CD4-positive, alpha-beta T cell treated with Interleukin-4 for 4 hours (primary cell): ENCODE data around the gene MZT2A.
"Not testable (repeated sequence)": the region's sequence is repeated elsewhere in the genome, so short reads cannot be mapped to it uniquely, and the experiment has no call there.

ENCODE experiments used
- DNase-seq: peaks from one replicate; pipeline ENCODE4 v3.0.0-alpha.2; 2020

Gene MZT2A

DNA sequence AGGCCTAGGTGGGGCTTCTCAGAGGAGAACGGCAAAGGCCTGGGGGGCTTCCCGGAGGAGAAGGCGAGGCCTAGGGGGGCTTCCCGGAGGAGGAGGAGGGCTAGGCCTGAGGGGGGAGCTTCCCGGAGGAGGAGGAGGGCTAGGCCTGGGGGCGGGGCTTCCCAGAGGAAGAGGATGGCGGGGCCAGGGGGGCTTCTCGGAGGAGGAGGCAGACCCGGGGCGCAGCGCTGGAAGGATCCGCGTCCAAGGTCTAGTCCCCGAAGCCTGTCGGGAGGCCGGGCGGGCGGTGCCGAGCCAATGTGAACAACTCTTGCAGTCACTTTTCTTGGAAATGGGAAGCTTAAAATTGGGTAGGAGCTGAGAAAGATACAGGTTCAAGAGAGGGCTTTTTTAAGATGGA, 46.3 kb downstream of the MZT2A start:
- DNase-seq, result no peak

DNA sequence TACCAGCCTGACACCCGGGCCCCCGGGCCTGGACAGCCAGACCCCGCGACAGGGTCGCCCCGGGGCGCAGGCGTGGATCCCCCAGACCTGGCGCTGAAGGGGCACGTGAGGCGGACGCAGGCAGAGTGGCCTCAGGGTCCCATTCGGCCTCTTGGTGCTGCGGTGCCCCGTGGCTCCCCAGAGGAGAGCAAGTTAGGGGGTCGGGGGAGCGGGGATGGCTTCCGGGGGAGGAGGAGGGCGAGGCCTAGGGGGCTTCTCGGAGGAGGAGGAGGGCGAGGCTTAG, 46.7 kb downstream of the MZT2A start:
- DNase-seq, result not testable (repeated sequence)

DNA sequence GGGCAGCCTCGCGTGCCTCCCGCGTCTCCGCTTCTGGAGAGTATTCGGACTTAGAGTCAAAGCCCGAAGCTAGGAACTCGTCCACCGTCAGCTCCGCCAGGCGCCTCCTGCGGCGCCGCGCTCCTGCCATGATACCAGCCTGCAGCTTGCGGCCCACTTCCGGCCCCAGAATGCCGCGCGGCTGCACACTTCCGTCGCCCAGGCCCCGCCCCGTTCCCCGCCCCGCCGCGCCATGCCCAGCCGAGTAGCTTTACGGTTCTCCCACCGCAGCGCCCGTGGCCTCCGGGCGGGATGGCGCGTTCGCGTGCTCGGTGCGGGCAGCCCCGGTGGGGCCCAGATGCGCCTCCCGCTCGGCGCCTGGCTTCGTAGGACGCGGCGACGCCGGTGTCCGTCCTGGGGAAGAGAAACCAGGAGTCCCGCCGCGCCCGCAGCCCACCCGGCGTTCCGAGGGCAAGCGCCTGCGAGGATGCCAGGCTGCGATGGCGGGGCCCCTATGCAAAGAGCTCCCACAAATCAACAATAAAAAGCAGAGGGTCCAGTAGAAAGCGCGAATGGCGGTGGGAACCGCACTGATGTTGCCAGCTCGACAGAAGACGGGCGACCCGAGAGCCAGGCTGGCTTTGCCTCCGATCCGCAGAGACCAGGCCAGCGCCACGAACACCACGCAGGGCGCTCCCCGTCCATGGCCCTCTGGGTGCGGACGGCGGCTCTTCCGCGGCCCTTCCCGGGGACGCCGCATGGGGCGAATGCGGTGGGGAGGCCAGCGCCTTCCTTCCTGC, 47.3 kb downstream of the MZT2A start:
- DNase-seq, result not testable (repeated sequence)

DNA sequence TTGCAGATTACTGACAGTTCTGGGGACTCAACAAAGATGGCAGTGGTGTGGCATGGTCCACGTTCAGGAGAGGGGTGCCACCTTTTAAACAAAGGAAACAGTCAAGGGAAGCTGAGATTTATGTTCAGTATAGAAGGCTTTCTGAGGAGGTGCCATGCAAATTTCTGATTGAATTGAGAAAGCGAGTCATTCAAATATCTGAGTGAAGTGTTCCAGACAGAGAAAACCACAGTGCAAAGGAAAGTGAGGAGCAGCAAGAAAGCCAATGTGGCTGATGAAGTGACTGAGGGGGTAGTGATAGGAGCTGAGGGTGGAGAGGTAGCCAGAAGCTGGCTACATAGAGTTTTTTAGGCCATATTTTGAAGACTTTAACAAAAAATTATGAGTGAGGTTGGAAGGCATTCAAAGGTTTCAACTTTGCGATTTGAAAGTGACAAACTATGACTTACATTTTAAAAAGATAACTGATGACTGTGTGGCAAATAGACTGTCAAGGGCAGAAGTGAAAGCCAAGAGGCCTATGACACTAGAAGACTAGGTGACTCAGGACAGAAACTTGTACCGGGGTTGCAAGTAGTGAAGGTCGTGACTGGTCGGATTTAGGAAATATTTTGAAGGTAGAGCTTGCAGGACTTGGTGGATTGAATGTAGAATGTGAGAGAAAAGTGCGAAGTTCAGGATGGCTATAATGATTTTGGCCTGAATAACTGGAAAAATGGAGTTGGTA, 51.3 kb downstream of the MZT2A start:
- DNase-seq, result not testable (repeated sequence)
